Glutamatergic neuron (in vitro differentiated cells): ENCODE measurements around the gene CENPQ. TPM values are rescaled to one million over a fixed set of nuclear protein-coding genes. Genes with fewer than 3 reads are reported as not detected.

Experiments
- DNase-seq: peaks from one replicate; pipeline ENCODE4 v3.0.0; 2022
- H3K27ac Mint-ChIP-seq: one replicate; pipeline ENCODE4 v1.8.0; 2020; ENCODE audit warnings: mild to moderate bottlenecking, mixed read lengths, inconsistent platforms; ENCODE audit not compliant: unreplicated experiment
- H3K27me3 Mint-ChIP-seq: one replicate; pipeline ENCODE4 v1.8.0; 2020; ENCODE audit warnings: mild to moderate bottlenecking, moderate library complexity, mixed read lengths, inconsistent platforms; ENCODE audit not compliant: unreplicated experiment
- H3K36me3 Mint-ChIP-seq: one replicate; pipeline ENCODE4 v1.8.0; 2020; ENCODE audit warnings: mild to moderate bottlenecking, mixed read lengths, inconsistent platforms; ENCODE audit not compliant: unreplicated experiment
- H3K4me1 Mint-ChIP-seq: one replicate; pipeline ENCODE4 v1.8.0; 2020; ENCODE audit warnings: mild to moderate bottlenecking, low read depth, mixed read lengths, inconsistent platforms; ENCODE audit not compliant: unreplicated experiment
- H3K4me3 Mint-ChIP-seq: one replicate; pipeline ENCODE4 v1.8.0; 2020; ENCODE audit warnings: mild to moderate bottlenecking, mixed read lengths, inconsistent platforms; ENCODE audit not compliant: unreplicated experiment
- H3K9me3 Mint-ChIP-seq: one replicate; pipeline ENCODE4 v1.8.0; 2020; ENCODE audit warnings: mild to moderate bottlenecking, moderate library complexity, mixed read lengths, inconsistent platforms; ENCODE audit not compliant: unreplicated experiment
- CTCF ChIP-seq: fragments of 200-600 bp; sonication (generic); IDR thresholded peaks from one replicate; pipeline ENCODE4 v1.5.0; 2021; ENCODE audit not compliant: partially characterized antibody, unreplicated experiment
- total RNA-seq: library from RNA; stranded (reverse); fragmentation: NEBNext Ultra II Directional; extraction: Animal tissue kit (Norgen Biotek cat#: 25700); gene quantifications from one replicate; pipeline ENCODE4 v1.2.1, GENCODE V29; 2021; ENCODE audit not compliant: unreplicated experiment

The CENPQ gene
- total RNA-seq, 1 donor from 2014 or later: 3.4 TPM

DNA sequence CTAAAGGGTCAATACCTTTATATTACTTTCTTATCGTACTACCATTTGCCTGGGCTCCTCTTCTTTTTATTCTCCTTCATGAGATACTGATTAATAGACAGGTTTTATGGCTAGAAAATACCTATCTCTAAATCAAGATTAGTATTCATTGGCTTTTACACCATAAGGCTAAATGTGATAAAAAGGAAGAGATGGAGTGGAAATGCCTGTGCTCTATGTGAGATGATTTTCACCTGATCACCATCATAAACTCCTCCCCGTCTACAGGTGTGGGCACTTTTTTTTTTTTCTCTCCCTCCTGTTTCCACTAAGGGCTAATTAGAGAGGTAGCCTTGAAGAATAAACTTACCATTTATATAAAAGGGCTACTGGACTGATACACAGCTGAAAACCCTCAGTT, 36.5 kb downstream of the CENPQ start, which contains the start of gene GLYATL3:
TSS of gene GLYATL3 (plus strand) at position 301 of the 400 bp plus-strand sequence. CDS start 12,068 bp downstream, outside the sequence.
- no peak for TF ChIP-seq CTCF
- Mint-ChIP-seq H3K27me3 (no peaks in the 10 kb centered on the region), H3K9me3 (no peaks in the 10 kb centered on the region), H3K4me1 (no peaks in the 10 kb centered on the region), H3K27ac (no peak within 1 kb of the TSS), H3K4me3 (no peak within 1 kb of the TSS), H3K36me3 (no peaks in the 10 kb centered on the region)
- no peak for DNase-seq

- Mint-ChIP-seq H3K36me3 (no peaks in the 10 kb centered on the region), H3K27ac (no peak overlapping the region), H3K4me1 (no peaks in the 10 kb centered on the region), H3K4me3 (no peak overlapping the region), H3K9me3 (peaks cover 2% of the 10 kb centered on the region), H3K27me3 (peaks cover 3% of the 10 kb centered on the region)
- no peak for TF ChIP-seq CTCF
- DNase-seq: no peak
Observed at GRCh38 chr6:49504666-49505065, 41.5 kb downstream of the CENPQ start.

- no peak for DNase-seq
- H3K9me3 Mint-ChIP-seq: peaks cover 2% of the 10 kb centered on the region
- no peak for TF ChIP-seq CTCF
- H3K36me3 Mint-ChIP-seq: no peaks in the 10 kb centered on the region
- no peaks in the 10 kb centered on the region for H3K4me1 Mint-ChIP-seq
- H3K4me3 Mint-ChIP-seq: no peak overlapping the region
- peaks cover 3% of the 10 kb centered on the region for H3K27me3 Mint-ChIP-seq
- H3K27ac Mint-ChIP-seq: no peak overlapping the region
Observed at GRCh38 chr6:49506569-49507111, 43.5 kb downstream of the CENPQ start.

DNA sequence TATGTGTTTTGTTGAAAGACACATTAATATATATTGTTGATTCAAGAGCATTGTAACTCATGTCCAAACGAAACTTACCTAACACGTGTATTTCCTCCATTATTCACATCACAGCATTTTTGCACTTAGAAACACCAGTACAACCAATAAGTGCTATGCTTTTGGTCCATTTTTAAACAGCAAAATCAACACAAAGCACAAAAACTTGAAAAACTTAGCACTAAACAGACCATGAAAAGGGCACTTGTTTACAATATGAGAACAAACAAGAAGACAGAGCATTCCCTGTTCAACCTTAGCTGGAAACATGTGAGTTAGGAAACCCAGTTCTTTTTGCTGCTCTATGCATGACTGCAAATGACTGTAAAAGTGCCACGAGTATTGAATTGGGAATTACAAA, 46.2 kb downstream of the CENPQ start:
- DNase-seq: no peak
- Mint-ChIP-seq H3K9me3 (peaks cover 2% of the 10 kb centered on the region), H3K27me3 (peaks cover 4% of the 10 kb centered on the region), H3K4me1 (no peaks in the 10 kb centered on the region), H3K4me3 (no peak overlapping the region), H3K36me3 (no peaks in the 10 kb centered on the region), H3K27ac (no peak overlapping the region)
- TF ChIP-seq CTCF: no peak

DNA sequence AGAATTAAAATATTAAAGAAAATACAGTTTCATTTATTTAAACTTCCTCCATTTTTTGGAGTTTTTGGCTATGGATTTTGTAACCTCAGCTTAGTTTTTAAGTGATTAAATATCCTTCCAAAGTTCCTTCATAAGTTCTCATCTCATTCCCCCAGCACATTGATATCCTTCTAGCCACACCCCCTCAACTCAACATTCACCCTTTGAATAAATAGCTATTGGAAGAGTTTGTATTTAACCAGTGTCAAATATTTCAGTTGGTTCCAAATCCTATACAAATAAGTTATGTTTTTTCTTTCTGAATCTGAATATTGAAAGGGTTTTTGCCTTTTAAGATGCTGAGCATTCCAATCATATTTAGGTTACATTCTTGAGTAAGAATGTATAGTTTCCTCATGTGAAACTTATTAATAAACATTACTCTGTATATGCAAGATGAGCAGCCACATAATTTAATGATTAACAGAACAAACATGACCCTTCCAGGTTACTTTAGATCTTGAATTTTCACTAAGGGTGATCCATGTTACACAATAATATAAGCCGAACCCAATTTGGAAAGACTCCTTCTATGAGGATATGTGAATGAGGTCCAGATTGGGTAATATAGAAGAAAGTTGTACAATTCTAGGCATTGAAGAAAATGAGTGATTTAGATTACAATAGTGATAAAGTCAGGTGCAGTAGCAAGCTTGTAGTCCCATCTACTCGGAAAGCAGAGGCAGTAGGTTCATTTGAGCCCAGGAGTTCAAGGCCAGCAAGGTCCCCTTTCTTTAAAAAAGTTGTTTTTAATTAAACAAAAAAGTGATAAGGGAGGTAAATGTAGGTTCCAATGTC, 50.2 kb downstream of the CENPQ start:
- no peak for TF ChIP-seq CTCF
- Mint-ChIP-seq H3K27ac (no peak overlapping the region), H3K9me3 (no peaks in the 10 kb centered on the region), H3K27me3 (peaks cover 2% of the 10 kb centered on the region), H3K36me3 (no peaks in the 10 kb centered on the region), H3K4me1 (no peaks in the 10 kb centered on the region), H3K4me3 (no peak overlapping the region)
- no peak for DNase-seq
